Karpas-422 (cell line): ENCODE data around the gene NUP205. TPM values are rescaled to one million over a fixed set of nuclear protein-coding genes. Genes with fewer than 3 reads are reported as not detected.

ENCODE experiments used
- DNase-seq: peaks from one replicate; pipeline ENCODE4 v3.0.0-alpha.2; 2015
- H2AFZ ChIP-seq: fragments of 200-600 bp; sonication (generic); 2 replicates; pipeline ENCODE4 v1.6.1; 2014; ENCODE audit warnings: antibody characterized with exemption, low read length, mixed read lengths
- H3K27ac ChIP-seq: fragments of 200-600 bp; sonication (generic); 2 replicates; pipeline ENCODE4 v1.5.1; 2014; ENCODE audit warnings: mild to moderate bottlenecking, low read length, moderate library complexity
- H3K27me3 ChIP-seq: fragments of 200-600 bp; sonication (generic); 2 replicates; pipeline ENCODE4 v1.6.1; 2014; ENCODE audit warnings: low read length, mixed read lengths
- H3K36me3 ChIP-seq: fragments of 200-600 bp; sonication (generic); 2 replicates; pipeline ENCODE4 v1.6.1; 2014; ENCODE audit warnings: low read length, mixed read lengths; ENCODE audit not compliant: insufficient read depth
- H3K4me1 ChIP-seq: fragments of 200-600 bp; sonication (generic); 2 replicates; pipeline ENCODE4 v1.6.1; 2014; ENCODE audit warnings: mild to moderate bottlenecking, low read length, mixed read lengths
- H3K4me2 ChIP-seq: fragments of 200-600 bp; sonication (generic); 2 replicates; pipeline ENCODE4 v1.6.1; 2014; ENCODE audit warnings: low read length, low read depth, mild to moderate bottlenecking; ENCODE audit not compliant: poor library complexity, severe bottlenecking
- H3K4me3 ChIP-seq: fragments of 200-600 bp; sonication (generic); 2 replicates; pipeline ENCODE4 v1.5.1; 2014; ENCODE audit warnings: mild to moderate bottlenecking, antibody characterized with exemption, low read length, mixed read lengths
- H3K79me2 ChIP-seq: fragments of 200-600 bp; sonication (generic); 2 replicates; pipeline ENCODE4 v1.6.1; 2014; ENCODE audit warnings: mild to moderate bottlenecking, low read length, mixed read lengths
- H3K9ac ChIP-seq: fragments of 200-600 bp; sonication (generic); 2 replicates; pipeline ENCODE4 v1.6.0; 2014; ENCODE audit warnings: low read length
- H3K9me2 ChIP-seq: fragments of 200-600 bp; sonication (generic), shearing (Covaris generic); replicated peaks from 2 replicates; pipeline ENCODE4 v1.6.0; 2014; ENCODE audit warnings: mild to moderate bottlenecking, low read length, moderate library complexity; ENCODE audit not compliant: insufficient read depth
- H3K9me3 ChIP-seq: fragments of 300-700, 200-600 bp; sonication (generic); 2 replicates; pipeline ENCODE4 v1.6.1; 2014; ENCODE audit warnings: low read length, mixed read lengths
- H4K20me1 ChIP-seq: fragments of 200-600 bp; sonication (generic); 2 replicates; pipeline ENCODE4 v1.6.1; 2014; ENCODE audit warnings: mild to moderate bottlenecking, antibody characterized with exemption, low read length, low read depth; ENCODE audit not compliant: insufficient read depth
- total RNA-seq: library from RNA; depleted of rRNA; stranded (reverse); fragments of >200 nt; shearing (Covaris generic); gene quantifications from 2 replicates; pipeline ENCODE4 v1.2.3, GENCODE V29; 2014; ENCODE audit warnings: low replicate concordance

Gene NUP205
- total RNA-seq, 1 experiment from 2014 or later: 75.7 TPM

DNA sequence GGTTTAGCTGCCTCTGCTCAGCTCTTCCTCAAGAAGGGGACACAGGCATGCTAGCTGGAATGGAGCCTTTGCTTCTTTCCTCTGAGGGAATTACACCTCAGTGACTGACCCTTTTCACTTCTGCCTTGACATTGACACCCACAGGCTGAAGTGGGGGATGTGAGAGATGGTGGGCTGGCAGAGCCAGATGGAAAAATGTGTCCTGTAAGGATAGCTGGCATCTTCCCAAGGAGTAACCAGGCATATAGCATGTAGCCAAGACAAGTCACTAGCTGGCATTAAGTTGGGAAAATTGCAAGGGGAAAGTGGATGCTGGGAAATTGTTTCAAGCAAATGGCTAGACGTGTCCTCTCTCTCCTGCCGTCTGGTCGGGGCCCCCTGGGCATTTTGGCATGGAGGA lies 124.5 kb downstream of the NUP205 start:
- no peak overlapping the region for H3K4me3 ChIP-seq
- no peaks in the 10 kb centered on the region for H3K27me3 ChIP-seq
- no peak overlapping the region for H2AFZ ChIP-seq
- no peak overlapping the region for H3K9ac ChIP-seq
- DNase-seq: no peak
- no peaks in the 10 kb centered on the region for H3K9me2 ChIP-seq
- H3K4me2 ChIP-seq: no peak overlapping the region
- H4K20me1 ChIP-seq: no peaks in the 10 kb centered on the region
- peaks cover 6% of the 10 kb centered on the region; the same call in 1 of the 2 replicates for H3K36me3 ChIP-seq
- no peaks in the 10 kb centered on the region for H3K9me3 ChIP-seq
- H3K4me1 ChIP-seq: peaks cover 6% of the 10 kb centered on the region
- no peak overlapping the region for H3K27ac ChIP-seq
- peaks cover 40% of the 10 kb centered on the region for H3K79me2 ChIP-seq

DNA sequence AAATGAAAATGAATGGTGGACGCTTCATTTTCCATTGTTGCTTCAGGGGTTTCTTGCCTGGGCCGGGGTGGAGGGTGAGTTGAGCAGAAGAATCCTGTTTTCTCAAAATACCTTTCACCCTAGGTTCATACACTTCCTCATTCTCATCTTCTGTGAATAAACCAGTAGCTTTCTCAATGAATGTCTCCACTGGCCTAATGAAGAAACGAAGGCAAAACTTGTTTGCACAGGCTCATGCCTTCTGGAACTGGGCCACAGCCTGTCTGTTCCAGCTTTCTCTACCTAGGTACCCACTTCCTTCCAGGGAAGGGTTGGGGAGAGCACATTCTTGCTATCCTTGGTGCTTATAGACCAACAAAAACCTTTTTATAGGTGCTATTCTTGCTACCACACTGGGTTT lies 125.9 kb downstream of the NUP205 start:
- H3K4me2 ChIP-seq: no peak overlapping the region
- no peak overlapping the region for H3K9ac ChIP-seq
- H3K27ac ChIP-seq: no peak overlapping the region
- H3K4me1 ChIP-seq: peaks cover 6% of the 10 kb centered on the region
- H3K27me3 ChIP-seq: no peaks in the 10 kb centered on the region
- H3K79me2 ChIP-seq: peaks cover 27% of the 10 kb centered on the region
- no peaks in the 10 kb centered on the region for H3K9me3 ChIP-seq
- no peaks in the 10 kb centered on the region for H3K36me3 ChIP-seq
- H4K20me1 ChIP-seq: no peaks in the 10 kb centered on the region
- no peak overlapping the region for H3K4me3 ChIP-seq
- H2AFZ ChIP-seq: no peak overlapping the region
- DNase-seq: no peak
- no peaks in the 10 kb centered on the region for H3K9me2 ChIP-seq

DNA sequence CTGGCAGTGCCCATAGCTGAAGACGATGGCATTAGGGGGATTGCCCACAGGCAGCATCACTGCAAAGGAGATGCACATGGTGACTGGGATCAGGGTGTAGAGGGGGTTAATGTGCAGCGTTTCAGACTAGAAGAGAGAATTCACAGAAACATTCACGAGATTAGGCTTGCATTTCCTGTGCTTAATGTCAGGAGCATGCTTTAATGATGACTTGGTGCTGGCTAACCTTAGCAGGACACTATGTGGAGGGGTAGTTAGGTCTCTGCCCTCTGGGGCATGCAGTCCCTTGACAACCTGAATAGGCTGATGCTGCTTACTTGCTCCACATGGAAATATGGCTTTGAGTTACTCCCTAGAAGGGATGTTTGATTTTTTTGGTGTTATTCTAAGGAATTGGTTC lies 126.4 kb downstream of the NUP205 start:
- Histone ChIP-seq H3K27me3 (no peaks in the 10 kb centered on the region), H3K9me3 (no peaks in the 10 kb centered on the region)
- DNase-seq: no peak

DNA sequence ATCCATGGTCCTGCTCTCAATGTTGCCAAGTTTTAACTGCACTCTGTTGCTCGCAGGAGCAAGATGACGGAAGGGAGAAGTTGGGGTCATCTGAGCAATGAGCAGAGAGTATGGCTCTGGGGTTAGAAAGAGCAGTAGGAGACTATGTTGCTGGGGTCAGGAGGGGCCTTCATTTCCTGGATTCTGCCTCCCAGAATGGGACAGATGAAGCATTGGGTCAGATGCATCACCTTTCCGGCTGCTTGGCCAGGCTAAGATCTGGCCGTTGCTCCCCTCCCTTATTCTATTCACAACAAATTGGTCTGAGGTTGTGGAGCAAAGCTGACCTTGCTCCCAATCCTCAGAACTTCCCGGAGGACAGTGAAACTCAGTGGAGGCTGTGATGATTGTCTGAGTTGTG lies 127.0 kb downstream of the NUP205 start:
- Histone ChIP-seq H3K79me2 (peaks cover 16% of the 10 kb centered on the region), H2AFZ (no peak overlapping the region), H3K4me3 (no peak overlapping the region), H3K9me2 (no peaks in the 10 kb centered on the region), H4K20me1 (no peaks in the 10 kb centered on the region), H3K27me3 (no peaks in the 10 kb centered on the region), H3K9me3 (no peaks in the 10 kb centered on the region), H3K4me2 (no peak overlapping the region), H3K36me3 (no peaks in the 10 kb centered on the region), H3K27ac (no peak overlapping the region), H3K9ac (no peak overlapping the region), H3K4me1 (peaks cover 6% of the 10 kb centered on the region)
- DNase-seq: no peak

More for the DNA sequence above, 126.4 kb downstream of the NUP205 start:
- Histone ChIP-seq H3K9me2 (no peaks in the 10 kb centered on the region), H2AFZ (no peak overlapping the region), H3K79me2 (peaks cover 21% of the 10 kb centered on the region), H3K4me2 (no peak overlapping the region), H3K4me1 (peaks cover 6% of the 10 kb centered on the region), H3K9ac (no peak overlapping the region), H4K20me1 (no peaks in the 10 kb centered on the region), H3K27ac (no peak overlapping the region), H3K4me3 (no peak overlapping the region), H3K36me3 (no peaks in the 10 kb centered on the region)

DNA sequence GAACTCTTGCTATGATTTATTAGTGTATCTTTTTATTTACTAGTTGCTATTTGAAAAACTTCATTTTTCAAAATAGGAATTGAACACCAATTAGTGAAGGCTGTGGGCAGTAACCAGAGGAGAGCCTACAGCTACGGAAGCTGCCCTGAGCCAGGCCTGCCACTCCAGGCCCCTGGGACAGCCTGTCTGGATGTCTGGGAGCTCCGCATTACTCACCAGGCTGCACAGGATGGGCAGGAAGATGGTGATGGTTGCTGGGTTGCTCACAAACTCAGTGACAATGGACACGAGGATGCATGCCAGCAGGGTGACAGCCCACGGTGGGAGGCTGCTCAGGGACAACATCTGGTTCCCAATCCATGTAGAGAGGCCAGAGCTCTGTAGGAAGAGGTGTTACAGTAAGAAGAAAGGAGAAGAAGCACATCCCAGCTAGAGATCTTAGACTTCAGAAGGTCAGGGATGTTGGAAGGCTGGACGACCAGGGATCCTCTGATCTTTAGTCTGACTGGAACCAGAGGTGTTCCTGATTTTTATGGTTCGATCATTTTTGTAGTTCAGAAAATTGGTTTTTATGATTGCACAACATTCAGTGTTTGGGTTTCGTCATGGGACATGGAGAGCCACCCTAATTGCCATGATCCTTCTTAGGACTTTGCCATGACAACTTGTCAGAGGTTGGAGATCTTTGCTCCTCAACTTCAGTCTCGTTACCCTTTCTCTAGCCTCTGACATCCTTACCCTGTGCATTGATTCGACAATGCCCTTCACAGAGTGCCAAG lies 127.8 kb downstream of the NUP205 start:
- Histone ChIP-seq H2AFZ (no peak overlapping the region), H3K9me2 (no peaks in the 10 kb centered on the region), H3K4me2 (no peak overlapping the region), H3K27ac (no peak overlapping the region), H3K9ac (no peak overlapping the region), H3K4me3 (no peak overlapping the region), H3K79me2 (peaks cover 13% of the 10 kb centered on the region; the same call in 1 of the 2 replicates), H3K9me3 (no peaks in the 10 kb centered on the region), H3K27me3 (no peaks in the 10 kb centered on the region), H3K4me1 (peaks cover 6% of the 10 kb centered on the region), H4K20me1 (no peaks in the 10 kb centered on the region), H3K36me3 (no peaks in the 10 kb centered on the region)
- no peak for DNase-seq

DNA sequence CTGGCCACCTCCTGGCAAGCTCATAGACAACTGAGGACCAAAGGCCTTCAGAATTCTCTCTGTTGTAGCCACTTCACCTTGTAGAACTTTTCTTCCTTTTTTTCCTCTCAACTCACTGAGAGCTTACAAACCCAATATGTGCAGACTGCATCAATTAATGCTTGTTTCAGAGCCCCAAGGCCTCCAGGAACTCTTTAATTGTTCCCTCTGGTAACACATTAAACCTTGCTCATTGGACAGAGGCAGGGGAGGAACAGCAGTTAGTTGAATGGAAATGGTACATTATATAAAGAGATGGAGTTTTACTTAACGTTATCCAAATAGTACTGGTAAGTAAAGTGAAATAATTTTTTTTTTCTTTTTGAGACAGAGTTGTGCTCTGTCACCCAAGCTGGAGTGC lies 129.7 kb downstream of the NUP205 start:
- H3K27me3 ChIP-seq: no peaks in the 10 kb centered on the region
- H4K20me1 ChIP-seq: no peaks in the 10 kb centered on the region
- H3K9me2 ChIP-seq: no peaks in the 10 kb centered on the region
- H3K27ac ChIP-seq: no peak overlapping the region
- no peak overlapping the region for H2AFZ ChIP-seq
- H3K9ac ChIP-seq: no peak overlapping the region
- no peak for DNase-seq
- H3K9me3 ChIP-seq: no peaks in the 10 kb centered on the region
- H3K79me2 ChIP-seq: peaks cover 1% of the 10 kb centered on the region; the same call in 1 of the 2 replicates
- no peaks in the 10 kb centered on the region for H3K4me1 ChIP-seq
- H3K36me3 ChIP-seq: no peaks in the 10 kb centered on the region
- no peak overlapping the region for H3K4me2 ChIP-seq
- no peak overlapping the region for H3K4me3 ChIP-seq

DNA sequence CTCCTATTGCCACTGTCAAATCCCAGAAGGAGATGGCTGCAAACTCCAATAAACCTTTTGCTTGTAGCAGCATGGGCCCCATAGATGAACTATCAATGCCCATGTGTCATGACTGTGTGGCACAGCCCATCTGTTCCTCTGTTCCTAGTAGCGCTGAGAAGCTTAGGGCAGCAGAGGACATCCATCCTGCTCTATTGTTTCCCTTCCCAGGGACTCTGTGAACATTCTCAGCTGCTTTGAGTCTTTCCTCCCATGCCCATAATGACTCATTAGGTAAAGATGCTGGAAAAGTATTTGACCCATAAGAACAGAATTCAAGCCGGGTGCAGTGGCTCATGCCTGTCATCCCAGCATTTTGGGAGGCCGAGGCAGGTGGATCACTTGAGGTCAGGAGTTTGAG lies 132.8 kb downstream of the NUP205 start:
- no peak for DNase-seq
- no peaks in the 10 kb centered on the region for H3K9me3 ChIP-seq
- H4K20me1 ChIP-seq: no peaks in the 10 kb centered on the region
- no peak overlapping the region for H3K4me3 ChIP-seq
- no peaks in the 10 kb centered on the region for H3K79me2 ChIP-seq
- H3K9ac ChIP-seq: no peak overlapping the region
- H3K27ac ChIP-seq: no peak overlapping the region
- no peaks in the 10 kb centered on the region for H3K4me1 ChIP-seq
- H3K36me3 ChIP-seq: no peaks in the 10 kb centered on the region
- H3K27me3 ChIP-seq: no peaks in the 10 kb centered on the region
- no peaks in the 10 kb centered on the region for H3K9me2 ChIP-seq
- H3K4me2 ChIP-seq: no peak overlapping the region
- no peak overlapping the region for H2AFZ ChIP-seq

DNA sequence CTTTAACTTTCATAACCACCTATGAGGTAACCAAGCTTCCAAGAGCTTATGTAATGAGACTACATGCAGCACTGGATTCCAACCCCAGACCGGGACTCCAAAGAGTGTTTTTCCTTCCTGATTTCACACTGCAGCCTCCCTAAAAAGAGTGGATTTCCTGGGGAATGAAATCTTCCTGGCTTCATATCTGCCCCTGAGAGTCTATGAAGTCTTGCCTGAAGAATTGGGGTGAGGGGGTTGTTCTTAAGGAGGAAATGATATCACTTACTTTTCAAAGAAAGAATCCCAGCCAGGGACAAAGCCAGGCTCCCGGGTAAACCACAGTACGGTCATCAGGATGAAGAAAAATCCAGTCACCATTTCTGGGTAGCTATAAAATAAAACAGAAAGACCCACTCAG lies 134.3 kb downstream of the NUP205 start:
- no peak for DNase-seq
- no peaks in the 10 kb centered on the region for H3K36me3 ChIP-seq
- no peak overlapping the region for H3K9ac ChIP-seq
- no peaks in the 10 kb centered on the region for H3K9me2 ChIP-seq
- no peaks in the 10 kb centered on the region for H3K27me3 ChIP-seq
- H2AFZ ChIP-seq: no peak overlapping the region
- H3K9me3 ChIP-seq: no peaks in the 10 kb centered on the region
- no peak overlapping the region for H3K4me2 ChIP-seq
- no peaks in the 10 kb centered on the region for H3K79me2 ChIP-seq
- H3K4me1 ChIP-seq: peaks cover 6% of the 10 kb centered on the region
- no peak overlapping the region for H3K27ac ChIP-seq
- no peak overlapping the region for H3K4me3 ChIP-seq
- no peaks in the 10 kb centered on the region for H4K20me1 ChIP-seq
